ENCODE data around the gene CHCHD6. TPM values are rescaled to one million over a fixed set of nuclear protein-coding genes. Genes with fewer than 3 reads are reported as not detected.

Gene CHCHD6
- total RNA-seq, 1 experiment from 2014 or later, result 29.6 TPM

- TF ChIP-seq, protein P1, sequence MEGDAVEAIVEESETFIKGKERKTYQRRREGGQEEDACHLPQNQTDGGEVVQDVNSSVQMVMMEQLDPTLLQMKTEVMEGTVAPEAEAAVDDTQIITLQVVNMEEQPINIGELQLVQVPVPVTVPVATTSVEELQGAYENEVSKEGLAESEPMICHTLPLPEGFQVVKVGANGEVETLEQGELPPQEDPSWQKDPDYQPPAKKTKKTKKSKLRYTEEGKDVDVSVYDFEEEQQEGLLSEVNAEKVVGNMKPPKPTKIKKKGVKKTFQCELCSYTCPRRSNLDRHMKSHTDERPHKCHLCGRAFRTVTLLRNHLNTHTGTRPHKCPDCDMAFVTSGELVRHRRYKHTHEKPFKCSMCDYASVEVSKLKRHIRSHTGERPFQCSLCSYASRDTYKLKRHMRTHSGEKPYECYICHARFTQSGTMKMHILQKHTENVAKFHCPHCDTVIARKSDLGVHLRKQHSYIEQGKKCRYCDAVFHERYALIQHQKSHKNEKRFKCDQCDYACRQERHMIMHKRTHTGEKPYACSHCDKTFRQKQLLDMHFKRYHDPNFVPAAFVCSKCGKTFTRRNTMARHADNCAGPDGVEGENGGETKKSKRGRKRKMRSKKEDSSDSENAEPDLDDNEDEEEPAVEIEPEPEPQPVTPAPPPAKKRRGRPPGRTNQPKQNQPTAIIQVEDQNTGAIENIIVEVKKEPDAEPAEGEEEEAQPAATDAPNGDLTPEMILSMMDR (IDR thresholded peaks at IDR 0.05; ENCODE audit: unreplicated experiment), result no peak
- BruUV-seq (replicated peaks), result no TSS peak
- intact Hi-C loops (cut with micrococcal nuclease), result loop anchor here (1.0 to 5.0 kb wide), 4 partner anchors 230 to 565 kb away; no protein-coding TSS in a partner anchor
- POLR2A ChIA-PET, result interaction anchor here (1.0 to 2.4 kb wide), 2 partner anchors 223 to 229 kb away, joined by 3 to 18 read pairs; no protein-coding TSS in a partner anchor
- H3K4me3 Mint-ChIP-seq (ENCODE audit: unreplicated experiment), result peak overlapping the region; percentile 68
- H3K36me3 Mint-ChIP-seq (ENCODE audit: insufficient read depth, unreplicated experiment), result no peaks in the 10 kb centered on the region
- no peak overlapping the region for H3K27ac Mint-ChIP-seq (ENCODE audit: low read depth, unreplicated experiment)
- peaks cover 17% of the 10 kb centered on the region for H3K4me1 Mint-ChIP-seq (ENCODE audit: insufficient read depth, unreplicated experiment)
- CTCF ChIA-PET, result interaction anchor here (0.6 to 5.0 kb wide), 23 partner anchors 9 to 1435 kb away, joined by 3 to 91 read pairs (median 4); no protein-coding TSS in a partner anchor
- H3K9me3 Mint-ChIP-seq (ENCODE audit: unreplicated experiment), result no peaks in the 10 kb centered on the region
- peak; percentile 52 for DNase-seq (ENCODE audit: unreplicated experiment)
- H3K27me3 Mint-ChIP-seq (ENCODE audit: insufficient read depth, unreplicated experiment), result no peaks in the 10 kb centered on the region
Measured at GRCh38 chr3:126982126-126982470, 278.1 kb downstream of the CHCHD6 start.

- Mint-ChIP-seq H3K9me3 (ENCODE audit: unreplicated experiment) (no peaks in the 10 kb centered on the region), H3K4me3 (ENCODE audit: unreplicated experiment) (peak within 1 kb of the TSS; percentile 69), H3K36me3 (ENCODE audit: insufficient read depth, unreplicated experiment) (no peaks in the 10 kb centered on the region), H3K27me3 (ENCODE audit: insufficient read depth, unreplicated experiment) (no peaks in the 10 kb centered on the region), H3K27ac (ENCODE audit: low read depth, unreplicated experiment) (no peak within 1 kb of the TSS), H3K4me1 (ENCODE audit: insufficient read depth, unreplicated experiment) (peaks cover 22% of the 10 kb centered on the region)
- TF ChIP-seq, protein P1 (IDR thresholded peaks at IDR 0.05; ENCODE audit: unreplicated experiment), result peak; percentile 93
- BruUV-seq (replicated peaks), result no TSS peak
- intact Hi-C loops (cut with micrococcal nuclease), result loop anchor here (1.0 to 5.0 kb wide), 4 partner anchors 230 to 565 kb away; no protein-coding TSS in a partner anchor
- POLR2A ChIA-PET, result interaction anchor here (1.0 to 2.4 kb wide), 2 partner anchors 224 to 230 kb away, joined by 3 to 18 read pairs; no protein-coding TSS in a partner anchor
- DNase-seq (ENCODE audit: unreplicated experiment), result peak; percentile 83
- CTCF ChIA-PET, result interaction anchor here (0.6 to 5.0 kb wide), 24 partner anchors 9 to 1434 kb away, joined by 3 to 91 read pairs (median 4); no protein-coding TSS in a partner anchor
Measured at GRCh38 chr3:126982471-126983175, 278.6 kb downstream of the CHCHD6 start, which contains the start of gene PLXNA1. TSS of gene PLXNA1 (plus strand) at chr3:126983115. CDS start at chr3:126988594, 5,479 bp downstream.

DNA sequence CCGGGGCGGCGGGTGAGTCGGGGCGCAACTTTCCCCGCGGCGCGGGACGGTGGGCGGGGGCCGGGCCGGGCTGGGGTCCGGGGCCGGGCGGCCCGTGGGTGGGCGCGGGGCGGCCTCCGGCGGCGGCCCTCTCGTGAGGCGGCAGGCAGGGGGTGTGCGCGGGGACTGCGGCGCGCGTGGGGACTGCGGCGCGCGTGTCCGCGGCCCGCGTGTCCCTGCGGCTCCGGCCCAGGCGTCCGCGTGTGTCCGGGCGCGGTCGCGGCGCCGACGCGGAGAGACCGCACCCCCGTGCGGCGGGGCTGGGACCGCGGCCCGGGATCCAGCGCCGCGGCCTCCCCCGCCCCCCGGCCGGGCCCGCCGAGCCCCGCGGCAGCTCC lies 279.2 kb downstream of the CHCHD6 start:
- Mint-ChIP-seq H3K9me3 (ENCODE audit: unreplicated experiment) (no peaks in the 10 kb centered on the region), H3K4me1 (ENCODE audit: insufficient read depth, unreplicated experiment) (peaks cover 22% of the 10 kb centered on the region), H3K27ac (ENCODE audit: low read depth, unreplicated experiment) (no peak overlapping the region), H3K27me3 (ENCODE audit: insufficient read depth, unreplicated experiment) (no peaks in the 10 kb centered on the region), H3K4me3 (ENCODE audit: unreplicated experiment) (peak overlapping the region; percentile 69), H3K36me3 (ENCODE audit: insufficient read depth, unreplicated experiment) (no peaks in the 10 kb centered on the region)
- ChIA-PET POLR2A (interaction anchor here (2.4 kb wide), 1 partner anchor 230 kb away, joined by 18 read pairs; no protein-coding TSS in a partner anchor), CTCF (interaction anchor here (0.5 to 2.8 kb wide), 5 partner anchors 19 to 471 kb away, joined by 3 to 17 read pairs (median 5); no protein-coding TSS in a partner anchor)
- no peak for DNase-seq (ENCODE audit: unreplicated experiment)
- BruUV-seq (replicated peaks), result no TSS peak
- intact Hi-C loops (cut with micrococcal nuclease), result loop anchor here (2.0 to 5.0 kb wide), 2 partner anchors 474 to 564 kb away; no protein-coding TSS in a partner anchor
- TF ChIP-seq, protein P1 (IDR thresholded peaks at IDR 0.05; ENCODE audit: unreplicated experiment), result no peak
